MM.1S (cell line): ENCODE measurements around the gene KIFAP3.

Source experiments
- DNase-seq: peaks from one replicate; pipeline ENCODE4 v3.0.0-alpha.2; 2015
- H2AFZ ChIP-seq: fragments of 300-600 bp; sonication (generic); 2 replicates; pipeline ENCODE4 v1.6.0; 2016; ENCODE audit warnings: antibody characterized with exemption, low read length
- H3F3A ChIP-seq: fragments of 300-600 bp; sonication (generic); 2 replicates; pipeline ENCODE4 v1.6.1; 2016; ENCODE audit warnings: mild to moderate bottlenecking, antibody characterized with exemption, low read length, moderate library complexity, mixed read lengths; ENCODE audit not compliant: insufficient read depth
- H3K27ac ChIP-seq: fragments of 300-600 bp; sonication (generic); 2 replicates; pipeline ENCODE4 v1.5.1; 2016; ENCODE audit warnings: mild to moderate bottlenecking, low read length
- H3K27me3 ChIP-seq: fragments of 300-600 bp; sonication (generic); replicated peaks from 2 replicates; pipeline ENCODE4 v1.6.0; 2016; ENCODE audit warnings: low read length; ENCODE audit not compliant: insufficient read depth
- H3K36me3 ChIP-seq: fragments of 300-600 bp; sonication (generic); replicated peaks from 2 replicates; pipeline ENCODE4 v1.6.1; 2016; ENCODE audit warnings: mild to moderate bottlenecking, low read length, mixed read lengths; ENCODE audit not compliant: insufficient read depth
- H3K4me1 ChIP-seq: fragments of 300-600 bp; sonication (generic); 2 replicates; pipeline ENCODE4 v1.6.1; 2016; ENCODE audit warnings: low read length, mixed read lengths
- H3K4me2 ChIP-seq: fragments of 300-600 bp; sonication (generic); 2 replicates; pipeline ENCODE4 v1.6.0; 2016; ENCODE audit warnings: low read depth, low read length
- H3K4me3 ChIP-seq: fragments of 300-600 bp; sonication (generic); 2 replicates; pipeline ENCODE4 v1.5.1; 2016; ENCODE audit warnings: low read length, mixed read lengths
- H3K79me2 ChIP-seq: fragments of 300-600 bp; sonication (generic); 2 replicates; pipeline ENCODE4 v1.6.1; 2016; ENCODE audit warnings: mixed run types, low read length, mixed read lengths
- H3K9ac ChIP-seq: fragments of 300-600 bp; sonication (generic); 2 replicates; pipeline ENCODE4 v1.6.1; 2016; ENCODE audit warnings: low read length, mixed read lengths
- H3K9me2 ChIP-seq: fragments of 300-600 bp; sonication (generic); replicated peaks from 2 replicates; pipeline ENCODE4 v1.6.1; 2016; ENCODE audit warnings: mild to moderate bottlenecking, low read length, mixed read lengths; ENCODE audit not compliant: insufficient read depth
- H3K9me3 ChIP-seq: fragments of 300-600 bp; sonication (generic); replicated peaks from 2 replicates; pipeline ENCODE4 v1.6.1; 2016; ENCODE audit warnings: mild to moderate bottlenecking, low read length, mixed read lengths; ENCODE audit not compliant: insufficient read depth
- H4K20me1 ChIP-seq: fragments of 300-600 bp; sonication (generic); 2 replicates; pipeline ENCODE4 v1.6.1; 2016; ENCODE audit warnings: mild to moderate bottlenecking, low read length, moderate library complexity, mixed read lengths; ENCODE audit not compliant: insufficient read depth
- EZH2 ChIP-seq: fragments of 300-600 bp; sonication (generic); optimal IDR thresholded peaks from 2 replicates; pipeline ENCODE3; 2017; ENCODE audit warnings: low read depth, mild to moderate bottlenecking, antibody characterized with exemption, low read length, mixed read lengths
- EZH2phosphoT487 ChIP-seq: fragments of 300-600 bp; sonication (generic); IDR thresholded peaks from 2 replicates; pipeline ENCODE4 v1.6.1; 2018; ENCODE audit warnings: antibody characterized with exemption, low read length
- TF ChIP-seq, protein P1 (sequence below): fragments of 300-600 bp; sonication (generic); IDR thresholded peaks from 2 replicates; pipeline ENCODE4 v1.5.1; 2016; ENCODE audit warnings: antibody characterized with exemption, low read length, mixed read lengths

Gene KIFAP3

DNA sequence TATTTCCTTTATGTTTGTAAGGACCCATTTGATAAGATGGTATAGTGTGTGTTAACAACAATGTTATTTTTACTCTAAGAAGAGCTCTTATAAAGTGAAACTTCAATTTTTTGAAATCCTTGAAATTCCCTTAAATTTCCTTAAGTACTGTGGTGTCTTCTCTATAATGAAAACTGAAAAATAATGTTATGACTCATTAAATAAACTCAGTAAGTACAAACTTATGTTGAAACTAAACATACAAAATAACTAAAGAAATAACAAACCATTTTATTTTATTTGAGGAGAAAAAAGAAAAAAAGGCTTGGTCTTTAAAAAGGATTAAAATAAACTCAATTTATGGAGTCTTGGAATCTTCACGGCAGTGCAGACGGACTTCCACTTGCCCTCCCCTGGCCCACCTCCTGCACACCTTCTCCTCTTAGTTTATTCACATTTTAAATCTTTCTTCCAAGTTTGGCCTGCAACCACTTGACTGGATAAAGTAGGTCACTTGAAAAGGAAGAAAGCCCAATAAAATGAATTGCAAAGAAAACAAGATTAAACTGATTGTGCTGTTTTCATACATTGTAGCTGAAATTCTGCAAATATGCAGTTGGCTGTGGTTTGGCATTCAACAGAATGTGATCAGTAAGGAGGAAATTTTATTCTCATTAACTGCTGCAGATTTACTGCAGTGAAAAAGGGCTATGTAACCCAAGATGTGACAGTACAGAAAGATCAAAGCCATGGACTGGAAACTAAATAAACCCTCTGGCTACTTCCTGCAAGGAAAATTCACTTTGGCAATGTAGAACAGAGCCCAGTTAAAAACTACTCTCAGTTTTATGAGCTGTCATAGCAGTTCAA, 132.3 kb downstream of the KIFAP3 start:
- TF ChIP-seq, protein P1, sequence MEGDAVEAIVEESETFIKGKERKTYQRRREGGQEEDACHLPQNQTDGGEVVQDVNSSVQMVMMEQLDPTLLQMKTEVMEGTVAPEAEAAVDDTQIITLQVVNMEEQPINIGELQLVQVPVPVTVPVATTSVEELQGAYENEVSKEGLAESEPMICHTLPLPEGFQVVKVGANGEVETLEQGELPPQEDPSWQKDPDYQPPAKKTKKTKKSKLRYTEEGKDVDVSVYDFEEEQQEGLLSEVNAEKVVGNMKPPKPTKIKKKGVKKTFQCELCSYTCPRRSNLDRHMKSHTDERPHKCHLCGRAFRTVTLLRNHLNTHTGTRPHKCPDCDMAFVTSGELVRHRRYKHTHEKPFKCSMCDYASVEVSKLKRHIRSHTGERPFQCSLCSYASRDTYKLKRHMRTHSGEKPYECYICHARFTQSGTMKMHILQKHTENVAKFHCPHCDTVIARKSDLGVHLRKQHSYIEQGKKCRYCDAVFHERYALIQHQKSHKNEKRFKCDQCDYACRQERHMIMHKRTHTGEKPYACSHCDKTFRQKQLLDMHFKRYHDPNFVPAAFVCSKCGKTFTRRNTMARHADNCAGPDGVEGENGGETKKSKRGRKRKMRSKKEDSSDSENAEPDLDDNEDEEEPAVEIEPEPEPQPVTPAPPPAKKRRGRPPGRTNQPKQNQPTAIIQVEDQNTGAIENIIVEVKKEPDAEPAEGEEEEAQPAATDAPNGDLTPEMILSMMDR: no peak
- no peak for TF ChIP-seq EZH2
- TF ChIP-seq EZH2phosphoT487: no peak
- no peak for DNase-seq

DNA sequence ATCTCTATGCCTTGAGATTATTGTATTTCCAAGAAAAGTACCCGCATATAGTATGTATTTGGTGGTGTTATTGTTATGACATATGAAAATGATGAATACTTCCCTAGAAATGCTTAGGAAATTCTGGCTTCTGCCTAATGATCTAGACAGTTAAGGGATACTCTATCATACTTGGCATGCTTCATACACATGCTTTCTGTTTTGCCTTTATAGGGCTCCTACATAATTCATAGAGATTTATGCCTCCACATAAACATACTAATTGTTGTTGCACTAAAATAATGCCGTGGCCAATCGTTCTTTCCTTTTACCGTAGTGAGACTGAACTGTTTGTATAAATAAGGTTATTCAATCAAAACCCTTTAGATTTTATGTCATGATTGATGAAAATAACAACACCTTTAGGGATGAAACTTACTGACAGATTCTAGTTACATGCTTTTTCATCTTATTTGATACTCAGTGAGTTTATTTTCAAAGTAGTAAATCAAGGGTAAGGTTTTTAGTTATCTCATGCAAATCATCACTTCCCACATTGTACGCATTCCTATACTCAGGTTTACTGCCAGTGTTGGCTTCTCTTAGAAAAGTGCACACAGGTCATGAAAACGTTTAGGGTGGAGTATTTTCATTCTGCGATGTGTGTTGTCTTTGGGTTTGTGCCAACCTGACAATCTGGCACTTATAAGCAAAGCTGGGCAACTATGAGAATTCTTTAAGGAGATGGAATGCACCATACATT, 140.3 kb downstream of the KIFAP3 start:
- Histone ChIP-seq H3K9ac (no peak overlapping the region), H3K36me3 (no peaks in the 10 kb centered on the region), H3K27ac (no peak overlapping the region), H3K9me3 (no peaks in the 10 kb centered on the region), H3K4me1 (no peaks in the 10 kb centered on the region), H4K20me1 (no peaks in the 10 kb centered on the region), H2AFZ (no peak overlapping the region), H3K79me2 (no peaks in the 10 kb centered on the region), H3K27me3 (no peaks in the 10 kb centered on the region), H3K4me3 (no peak overlapping the region), H3K4me2 (no peak overlapping the region), H3K9me2 (no peaks in the 10 kb centered on the region), H3F3A (no peaks in the 10 kb centered on the region)
- no peak for DNase-seq
- TF ChIP-seq EZH2phosphoT487 (no peak), EZH2 (no peak)
- TF ChIP-seq, protein P1: no peak

More for the DNA sequence above, 132.3 kb downstream of the KIFAP3 start:
- no peaks in the 10 kb centered on the region for H3K36me3 ChIP-seq
- H2AFZ ChIP-seq: no peak overlapping the region
- no peaks in the 10 kb centered on the region for H3K4me1 ChIP-seq
- H3F3A ChIP-seq: no peaks in the 10 kb centered on the region
- H3K79me2 ChIP-seq: no peaks in the 10 kb centered on the region
- H3K9ac ChIP-seq: no peak overlapping the region
- H3K9me2 ChIP-seq: no peaks in the 10 kb centered on the region
- no peaks in the 10 kb centered on the region for H3K27me3 ChIP-seq
- no peak overlapping the region for H3K27ac ChIP-seq
- H3K9me3 ChIP-seq: no peaks in the 10 kb centered on the region
- no peaks in the 10 kb centered on the region for H4K20me1 ChIP-seq
- no peak overlapping the region for H3K4me2 ChIP-seq
- H3K4me3 ChIP-seq: no peak overlapping the region

DNA sequence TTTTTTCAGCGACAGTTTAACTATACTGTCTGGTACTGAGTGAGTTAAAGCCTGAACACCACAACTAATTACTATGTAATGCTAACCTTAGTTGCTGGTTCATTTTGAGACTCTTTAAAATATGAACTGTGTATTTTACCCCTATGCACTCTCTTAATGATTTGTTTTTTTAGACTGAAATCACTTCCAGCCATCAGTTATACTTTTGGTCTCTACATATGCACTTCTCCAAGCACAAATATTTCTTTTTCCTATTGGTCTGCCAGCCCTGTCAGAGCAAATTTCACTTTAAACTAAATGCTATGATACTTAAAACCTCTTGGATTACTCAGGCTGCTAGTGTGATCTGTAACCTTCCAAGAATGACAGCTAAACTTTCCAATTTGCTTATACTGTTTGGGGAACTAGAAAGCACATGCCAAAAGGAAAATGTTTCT, 142.7 kb downstream of the KIFAP3 start:
- no peak overlapping the region for H3K27ac ChIP-seq
- no peaks in the 10 kb centered on the region for H4K20me1 ChIP-seq
- no peaks in the 10 kb centered on the region for H3K79me2 ChIP-seq
- TF ChIP-seq EZH2phosphoT487 (no peak), EZH2 (no peak)
- TF ChIP-seq, protein P1: no peak
- no peaks in the 10 kb centered on the region for H3K9me2 ChIP-seq
- no peaks in the 10 kb centered on the region for H3K9me3 ChIP-seq
- H3K9ac ChIP-seq: no peak overlapping the region
- no peak overlapping the region for H2AFZ ChIP-seq
- no peak overlapping the region for H3K4me3 ChIP-seq
- no peaks in the 10 kb centered on the region for H3K4me1 ChIP-seq
- no peaks in the 10 kb centered on the region for H3K36me3 ChIP-seq
- H3F3A ChIP-seq: no peaks in the 10 kb centered on the region
- no peak overlapping the region for H3K4me2 ChIP-seq
- H3K27me3 ChIP-seq: no peaks in the 10 kb centered on the region
- DNase-seq: no peak
